T-helper 22 cell (primary cell): ENCODE data around the gene WDSUB1.
A peak's percentile ranks its signal among the peaks of the same experiment; 100 is the strongest.

Experiments
- DNase-seq: peaks from one replicate; pipeline ENCODE4 v3.0.0-alpha.2; 2020; ENCODE audit warnings: low read depth

WDSUB1 gene

DNA sequence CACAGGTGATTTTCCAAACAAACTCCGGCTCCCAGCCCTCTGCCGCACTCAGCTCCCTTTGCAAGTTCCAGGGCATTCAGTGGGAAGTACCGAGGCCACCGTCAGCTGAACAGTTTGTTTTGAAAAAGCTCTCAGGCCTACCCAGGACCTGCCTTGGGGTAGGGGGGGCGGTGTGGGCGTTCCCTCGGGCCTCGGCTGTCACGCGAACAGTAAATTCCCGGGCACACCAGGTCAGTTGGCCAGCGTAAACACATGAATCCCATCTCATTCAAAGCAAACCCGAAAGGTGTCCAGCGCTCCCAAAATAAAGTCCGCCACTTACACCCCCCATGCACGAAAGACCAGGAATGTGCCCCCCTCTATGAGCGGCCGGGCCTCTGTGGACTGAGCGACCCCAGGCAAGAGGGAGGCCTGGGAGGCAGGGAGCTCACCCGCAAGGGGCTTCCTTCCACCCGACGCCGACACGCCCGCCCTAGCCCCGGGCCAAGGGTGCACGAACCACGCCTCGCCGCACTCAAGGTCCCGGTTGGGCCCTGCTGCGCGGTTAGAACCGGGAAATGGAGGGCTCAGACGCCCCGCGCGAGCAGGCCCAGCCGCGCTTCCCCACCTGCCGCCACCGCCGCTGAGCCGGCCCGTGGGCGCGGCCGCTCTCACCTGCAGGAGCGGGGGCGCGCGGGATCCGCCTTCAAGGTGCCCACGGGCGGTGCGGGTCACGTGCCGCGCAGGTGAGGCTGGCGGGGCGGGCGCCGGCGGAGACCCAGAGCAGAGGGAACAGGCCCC lies at the start of gene WDSUB1:
WDSUB1 (minus strand) TSS at position 775 of the 780 bp plus-strand sequence. CDS start 3,634 bp downstream, outside the sequence.
- DNase-seq = no peak

DNA sequence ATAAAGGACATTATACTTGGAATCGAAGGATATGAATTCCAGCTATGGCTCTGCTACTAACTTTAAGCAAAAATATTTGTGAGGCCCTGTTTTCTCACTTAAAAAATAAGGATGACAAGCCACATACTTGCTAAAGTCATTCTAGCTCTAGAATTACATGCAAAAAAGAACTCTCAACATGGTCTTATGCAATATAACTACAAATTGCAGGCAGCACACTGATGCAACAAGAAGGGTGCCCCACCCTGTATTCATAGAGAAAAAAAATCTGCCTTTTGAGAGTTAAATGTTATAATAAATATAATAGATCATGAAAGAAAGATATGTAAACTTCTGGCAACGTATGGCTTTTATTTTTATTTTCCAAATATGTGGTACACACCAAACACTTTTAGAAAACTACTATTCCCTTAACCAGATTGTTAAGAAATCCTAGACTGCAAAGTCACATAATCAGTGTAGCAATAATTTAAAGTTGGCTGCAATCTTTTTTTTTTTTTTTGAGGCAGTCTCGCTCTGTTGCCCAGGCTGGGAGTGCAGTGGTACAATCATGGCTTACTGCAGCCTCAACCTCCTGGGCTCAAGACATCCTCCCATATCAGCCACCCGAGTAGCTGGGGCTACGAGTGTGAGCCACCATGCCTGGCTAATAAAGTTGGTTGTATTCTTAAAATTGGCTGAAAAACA lies 40.2 kb upstream of the WDSUB1 start:
- no peak for DNase-seq

DNA sequence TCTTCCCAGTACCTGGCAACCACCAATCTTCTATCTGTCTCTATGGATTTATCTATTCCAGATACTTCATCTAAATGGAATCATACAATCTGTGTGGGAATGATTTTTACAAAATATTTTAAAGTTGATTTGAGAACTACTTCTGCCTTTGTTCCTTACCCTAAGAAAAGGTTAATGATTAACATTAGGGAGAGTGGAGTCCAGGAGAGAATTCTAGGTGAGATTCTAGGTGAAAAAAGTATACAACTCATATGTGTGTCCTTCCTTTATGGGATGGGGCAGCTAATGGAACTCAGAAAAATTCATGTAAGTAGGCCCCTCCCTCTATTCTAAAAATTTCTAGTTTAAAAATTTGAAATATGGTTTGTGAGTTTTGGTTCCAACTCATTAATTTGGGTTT lies 35.9 kb upstream of the WDSUB1 start:
- no peak for DNase-seq

DNA sequence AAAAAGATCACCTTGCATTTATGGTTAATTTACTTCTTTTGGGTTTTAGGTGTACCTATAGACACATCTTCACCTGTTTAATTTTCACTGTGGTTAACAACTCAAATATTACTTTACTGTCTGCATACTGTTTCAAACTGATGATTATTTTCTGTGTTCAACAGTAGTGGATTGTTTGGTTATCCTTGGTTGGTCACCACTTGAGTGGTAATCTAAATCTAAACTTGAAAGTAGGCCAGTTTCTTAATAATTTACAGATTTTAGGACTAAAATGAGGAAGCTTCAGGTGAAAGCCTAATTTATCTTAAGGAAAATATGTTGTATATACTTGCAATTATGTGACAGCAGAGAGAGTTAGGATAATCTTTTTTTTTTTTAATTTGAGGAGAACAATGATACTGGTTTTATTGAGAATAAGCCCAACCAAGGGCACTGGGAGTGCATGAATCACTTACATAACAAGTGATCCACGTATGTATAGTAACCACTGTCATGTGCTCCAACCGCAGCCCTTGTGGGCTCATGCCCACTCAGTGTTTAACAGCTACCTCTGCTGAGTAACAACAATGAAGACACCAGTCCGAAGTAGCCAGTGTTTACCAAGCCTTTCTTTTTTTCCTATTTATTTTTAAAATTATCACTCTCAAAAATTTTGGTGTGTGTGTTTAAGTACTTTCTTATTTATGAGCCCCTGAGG lies 31.0 kb upstream of the WDSUB1 start:
- DNase-seq = no peak

GRCh38 chr2:159307942-159308341 lies 21.4 kb upstream of the WDSUB1 start:
- no peak for DNase-seq

DNA sequence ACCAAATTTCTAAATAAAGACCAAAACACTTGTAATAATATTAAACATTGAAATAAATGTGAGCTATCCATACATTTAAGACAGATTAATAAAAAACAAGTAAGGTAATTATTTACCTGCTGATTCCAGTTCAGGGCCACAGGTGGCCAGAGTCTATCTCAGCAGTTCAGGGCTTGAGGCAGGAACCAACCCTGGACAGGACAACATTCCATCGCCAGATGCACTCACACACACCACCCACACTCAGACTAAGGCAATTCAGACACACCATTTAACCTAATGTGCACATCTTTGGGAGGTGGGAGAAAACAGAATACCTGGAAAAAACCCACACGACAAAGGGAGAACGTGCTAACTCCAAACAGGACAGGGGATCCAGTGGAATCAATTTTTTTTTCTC lies 14.1 kb upstream of the WDSUB1 start:
- DNase-seq = no peak

- DNase-seq = no peak
Observed at GRCh38 chr2:159298967-159299366, 12.5 kb upstream of the WDSUB1 start.

GRCh38 chr2:159297042-159297707 lies 10.7 kb upstream of the WDSUB1 start:
- no peak for DNase-seq

- DNase-seq = no peak
Observed at GRCh38 chr2:159292157-159292556, 5.7 kb upstream of the WDSUB1 start.

DNA sequence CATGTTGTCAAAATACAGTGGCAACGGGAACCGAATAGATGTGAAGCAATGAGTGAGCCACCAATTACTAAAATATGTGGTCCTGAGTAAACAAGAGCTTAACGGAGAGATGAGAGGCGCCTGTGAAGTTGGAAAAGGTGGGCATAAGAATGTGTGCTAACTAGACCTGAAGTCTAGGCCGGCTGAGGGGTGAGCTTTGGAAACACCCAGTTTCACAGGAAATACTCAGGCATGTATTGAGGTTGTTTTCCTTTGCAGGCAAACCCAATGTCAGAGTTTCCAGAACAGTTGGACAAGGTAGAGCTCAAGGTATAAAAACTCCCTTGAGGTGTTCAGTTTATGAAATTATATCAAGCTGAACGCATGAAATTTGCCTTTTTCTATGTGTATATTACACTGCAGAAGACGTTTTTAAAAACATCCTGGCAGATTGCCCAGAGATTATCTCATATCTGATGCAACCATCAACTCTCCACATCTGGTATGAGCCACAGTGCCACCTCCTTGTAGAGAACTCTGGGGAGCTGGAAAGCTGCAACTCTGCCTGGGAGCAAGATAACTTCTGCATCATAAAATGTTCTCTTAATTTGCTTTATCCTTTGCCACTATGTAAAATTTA lies 3.9 kb upstream of the WDSUB1 start:
- DNase-seq = no peak

GRCh38 chr2:159287733-159288132 lies 1.2 kb upstream of the WDSUB1 start:
- no peak for DNase-seq

DNA sequence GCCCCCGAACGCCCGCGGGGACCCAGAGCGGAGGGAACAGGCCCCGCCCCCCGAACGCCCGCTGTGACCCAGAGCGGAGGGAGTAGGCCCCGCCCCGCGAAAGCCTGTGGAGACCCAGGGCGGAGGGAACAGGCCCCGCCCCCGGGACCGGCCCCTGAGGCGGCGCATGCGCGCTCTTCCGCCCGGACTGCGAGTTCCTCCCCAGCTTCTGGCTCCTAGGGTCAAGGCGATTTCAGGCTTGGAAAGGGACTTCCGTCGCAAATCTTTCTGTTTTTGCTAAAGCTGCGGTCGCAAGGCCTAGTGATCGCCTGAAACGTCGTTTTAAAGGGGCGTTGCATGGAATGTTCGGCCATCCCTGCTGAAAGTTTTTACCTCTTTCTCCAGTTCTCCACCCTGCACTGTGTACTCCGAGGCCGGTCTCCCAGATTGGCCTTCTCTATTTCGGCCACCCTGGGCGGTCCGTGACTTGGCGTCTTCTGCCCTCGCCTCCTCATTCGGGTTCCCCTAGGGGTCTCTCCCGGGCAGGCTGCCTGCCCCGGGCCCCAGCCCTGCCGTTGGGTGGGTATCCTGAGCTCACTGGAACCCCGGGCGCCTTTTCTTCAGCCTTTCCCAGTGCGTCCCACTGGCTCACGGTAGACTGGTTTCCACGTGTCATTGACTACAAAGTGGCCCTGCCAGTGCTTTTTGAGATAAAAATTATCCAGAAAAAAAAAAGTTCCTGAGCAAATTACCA lies 372 bp upstream of the WDSUB1 start:
- DNase-seq = peak; percentile 97

DNA sequence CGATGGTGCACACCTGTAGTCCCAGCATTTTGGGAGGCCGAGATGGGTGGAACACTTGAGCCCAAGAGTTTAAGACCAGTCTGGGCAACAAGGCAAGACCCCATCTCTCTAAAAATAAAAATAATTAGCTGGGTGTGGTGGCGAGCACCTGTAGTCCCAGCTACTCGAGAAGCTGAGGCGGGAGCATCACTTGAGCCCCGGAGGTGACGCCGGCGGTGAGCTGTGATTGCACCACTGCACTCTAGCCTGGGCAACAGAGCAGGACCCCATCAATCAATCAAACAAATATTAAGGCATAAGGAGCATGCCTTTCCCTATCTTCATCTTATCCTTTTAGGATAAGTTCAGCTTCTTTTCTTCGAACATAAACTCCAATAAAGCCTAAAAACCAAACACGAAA lies 1.1 kb downstream of the WDSUB1 start:
- DNase-seq = no peak

DNA sequence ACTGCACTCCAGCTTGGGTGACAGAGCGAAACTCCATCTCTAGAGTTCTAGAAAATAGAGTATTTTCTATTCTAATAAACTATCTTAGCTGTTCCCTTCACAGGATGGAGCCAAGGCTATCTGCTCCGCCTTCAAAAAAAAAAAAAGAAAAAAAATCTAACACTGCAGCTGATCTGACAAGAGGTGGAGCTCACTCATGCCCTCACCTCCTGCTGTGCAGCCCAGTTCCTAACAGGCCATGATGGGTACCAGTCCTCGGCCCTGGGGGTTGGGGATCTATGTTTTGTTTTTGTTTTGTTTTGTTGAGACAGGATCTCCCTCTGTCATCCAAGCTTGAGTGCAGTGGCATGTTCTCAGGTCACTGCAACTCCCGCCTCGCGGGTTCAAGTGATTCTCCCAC lies 3.0 kb downstream of the WDSUB1 start:
- no peak for DNase-seq

DNA sequence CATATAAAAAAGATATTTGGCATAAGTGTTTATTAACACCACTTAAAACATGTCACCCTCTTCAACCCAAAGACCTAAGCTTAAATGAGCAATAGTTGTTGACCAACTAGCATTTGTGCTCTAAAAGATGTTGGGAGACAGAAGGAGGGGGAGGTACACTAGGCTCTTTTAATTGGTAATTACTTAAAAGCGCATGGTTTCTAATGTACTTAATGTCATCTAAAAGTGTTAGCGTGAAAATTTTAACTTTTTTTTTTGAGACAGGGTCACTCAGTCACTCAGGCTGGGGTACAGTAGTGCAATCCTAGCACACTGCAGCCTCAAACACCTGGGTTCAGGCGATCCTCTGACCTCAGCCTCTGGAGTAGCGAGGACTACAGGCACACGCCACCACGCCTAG lies 5.5 kb downstream of the WDSUB1 start:
- no peak for DNase-seq

DNA sequence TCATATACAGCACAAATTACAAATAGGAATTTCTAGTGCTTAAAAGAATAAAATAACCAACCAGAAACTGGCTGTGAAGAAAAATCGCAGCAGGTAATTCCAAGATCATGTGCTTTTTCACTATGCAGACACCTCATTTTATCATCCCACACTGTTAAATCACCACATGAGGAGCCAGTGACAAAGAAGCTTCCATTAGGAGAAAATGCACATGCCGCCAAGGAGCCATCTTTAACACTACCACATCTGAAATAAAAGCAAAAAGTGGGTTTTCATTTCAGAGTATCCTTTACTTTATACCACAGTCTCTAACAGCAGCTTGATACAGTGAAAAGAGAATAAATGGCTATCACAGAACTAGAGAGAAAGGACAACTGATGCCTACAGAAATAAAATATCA lies 6.8 kb downstream of the WDSUB1 start:
- no peak for DNase-seq

DNA sequence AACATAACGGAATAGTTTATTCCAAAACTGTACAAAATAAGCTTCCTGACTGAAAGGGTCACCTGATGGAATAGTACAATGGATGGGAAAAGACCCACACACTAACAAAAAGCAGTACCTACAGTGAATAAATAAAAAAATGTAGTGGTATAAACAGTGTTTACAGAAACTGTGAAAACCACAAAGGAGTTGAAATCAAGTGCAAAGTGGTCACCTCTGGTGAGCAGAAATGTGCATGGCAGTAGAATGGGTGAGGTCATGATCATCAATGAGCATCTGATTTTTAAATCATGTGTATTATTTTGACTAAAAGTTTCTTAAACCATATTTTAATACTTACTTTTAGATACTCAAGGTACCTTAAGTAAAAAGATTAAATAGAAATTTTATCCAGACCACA lies 11.4 kb downstream of the WDSUB1 start:
- DNase-seq = no peak

- no peak for DNase-seq
Observed at GRCh38 chr2:159272156-159272555, 14.3 kb downstream of the WDSUB1 start.

DNA sequence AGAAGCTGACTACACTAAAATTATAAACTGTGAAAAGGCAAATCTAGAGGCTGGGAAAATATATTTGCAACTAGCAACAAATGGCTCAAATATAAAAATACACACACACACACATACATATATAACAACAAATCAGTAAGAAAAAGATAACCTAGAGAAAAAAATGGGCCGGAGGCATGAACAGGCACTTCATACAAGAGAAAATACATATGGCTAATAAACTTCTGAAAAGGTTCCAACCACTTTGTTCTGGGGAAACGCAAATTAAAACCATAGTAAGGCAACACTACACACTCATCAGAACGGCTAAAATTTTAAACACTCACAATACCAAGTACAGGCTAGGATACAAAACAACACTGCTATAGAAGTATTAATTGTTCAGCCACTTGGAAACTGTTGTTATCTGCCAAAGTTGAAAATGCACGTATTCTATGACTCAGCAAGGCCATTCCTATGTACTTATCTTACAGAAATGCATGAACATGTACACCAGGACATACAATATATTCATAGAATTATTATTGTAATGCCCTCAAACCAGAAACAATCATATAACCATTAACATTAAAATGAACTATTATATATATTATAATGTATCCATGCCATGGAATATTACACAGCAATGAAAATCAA lies 15.6 kb downstream of the WDSUB1 start:
- DNase-seq = no peak

GRCh38 chr2:159267921-159268320 lies 18.6 kb downstream of the WDSUB1 start:
- DNase-seq = no peak

GRCh38 chr2:159266554-159266953 lies 19.9 kb downstream of the WDSUB1 start:
- no peak for DNase-seq
